GM12874 (cell line): ENCODE data around the gene MTHFSD.

Experiments used
- CTCF ChIP-seq: IDR thresholded peaks from 2 replicates; pipeline ENCODE4 v1.5.1; 2011; ENCODE audit warnings: low read depth, mild to moderate bottlenecking, control low read depth, low read length, moderate library complexity; ENCODE audit not compliant: insufficient read depth

The MTHFSD gene

GRCh38 chr16:86525696-86526095, 29.3 kb downstream of the MTHFSD start:
- TF ChIP-seq CTCF, result no peak

DNA sequence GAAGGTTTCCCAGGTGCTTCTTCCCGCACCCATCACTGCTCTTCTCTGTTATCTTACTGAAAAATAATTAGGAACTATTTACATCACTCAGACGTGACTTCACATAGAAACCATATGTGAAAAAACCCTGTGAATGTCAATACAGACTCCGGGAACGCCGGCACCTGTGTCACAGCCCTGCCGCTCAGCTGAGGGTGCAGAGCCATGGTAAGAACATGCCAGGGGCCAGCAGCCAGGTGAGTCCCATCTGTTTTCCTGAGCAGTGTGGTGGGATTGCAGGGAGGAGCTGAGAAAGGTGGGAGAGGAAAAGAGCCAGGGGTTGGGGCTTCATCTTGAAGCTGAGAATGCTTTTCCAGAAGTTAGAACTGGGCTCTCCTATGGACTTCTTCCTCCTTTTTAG, 31.0 kb downstream of the MTHFSD start:
- TF ChIP-seq CTCF, result no peak

GRCh38 chr16:86523166-86523740, 31.8 kb downstream of the MTHFSD start:
- no peak for TF ChIP-seq CTCF

DNA sequence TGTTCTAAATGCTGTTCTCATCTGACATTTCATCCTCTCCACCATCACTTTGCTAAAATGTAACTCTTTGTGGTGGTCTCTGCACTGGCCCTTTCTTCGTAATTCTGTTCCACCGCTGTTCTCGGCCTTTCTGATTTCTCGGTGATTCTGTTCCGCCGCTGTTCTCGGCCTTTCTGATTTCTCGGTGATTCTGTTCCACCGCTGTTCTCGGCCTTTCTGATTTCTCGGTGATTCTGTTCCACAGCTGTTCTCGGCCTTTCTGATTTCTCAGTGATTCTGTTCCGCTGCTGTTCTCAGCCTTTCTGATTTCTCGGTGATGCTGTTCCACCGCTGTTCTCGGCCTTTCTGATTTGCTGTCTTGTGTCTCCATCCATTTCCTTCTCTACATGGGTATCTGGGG, 32.4 kb downstream of the MTHFSD start:
- no peak for TF ChIP-seq CTCF

- no peak for TF ChIP-seq CTCF
Observed at GRCh38 chr16:86521236-86522197, 33.5 kb downstream of the MTHFSD start.

GRCh38 chr16:86520317-86521210, 34.5 kb downstream of the MTHFSD start:
- TF ChIP-seq CTCF, result no peak
